ENCODE measurements around the gene PAQR4.
A peak's percentile ranks its signal among the peaks of the same experiment; 100 is the strongest.

The PAQR4 gene

DNA sequence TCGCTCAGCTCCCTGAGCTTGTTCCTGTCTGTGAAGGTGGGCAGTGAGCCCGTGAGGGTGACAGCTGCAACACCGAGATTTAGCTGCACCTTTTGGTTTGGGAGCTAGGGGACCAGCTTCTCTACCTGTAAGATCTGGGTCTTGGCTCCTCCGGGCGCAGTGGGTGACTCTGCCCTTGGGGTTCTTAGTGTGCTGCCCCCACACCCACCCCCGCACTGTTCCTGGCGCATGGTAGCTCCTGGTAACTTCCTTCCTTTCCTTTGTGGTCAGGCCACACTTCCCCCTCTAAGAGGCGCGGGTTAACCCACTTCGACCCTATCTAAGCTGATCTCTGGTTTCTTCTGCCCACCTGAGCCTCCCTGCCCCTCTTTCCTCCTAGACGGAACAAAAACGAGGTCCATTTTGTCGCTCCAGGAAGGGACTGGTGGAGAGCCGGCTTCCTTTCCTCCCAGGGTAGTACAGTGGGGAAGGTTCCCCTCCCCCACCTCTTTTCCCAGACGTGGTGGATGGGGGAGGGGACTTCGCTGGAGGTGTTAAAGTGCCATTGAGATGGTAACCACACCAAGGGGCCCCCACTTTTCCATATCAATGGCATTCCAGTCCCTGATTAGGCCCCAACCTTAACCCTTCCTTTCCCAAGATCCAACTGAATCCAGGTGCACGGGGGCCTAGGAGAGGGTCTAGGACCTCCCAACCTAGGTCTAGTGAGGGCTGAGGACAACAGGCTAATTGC lies 39.0 kb downstream of the PAQR4 start:
- no peak for DNase-seq

DNA sequence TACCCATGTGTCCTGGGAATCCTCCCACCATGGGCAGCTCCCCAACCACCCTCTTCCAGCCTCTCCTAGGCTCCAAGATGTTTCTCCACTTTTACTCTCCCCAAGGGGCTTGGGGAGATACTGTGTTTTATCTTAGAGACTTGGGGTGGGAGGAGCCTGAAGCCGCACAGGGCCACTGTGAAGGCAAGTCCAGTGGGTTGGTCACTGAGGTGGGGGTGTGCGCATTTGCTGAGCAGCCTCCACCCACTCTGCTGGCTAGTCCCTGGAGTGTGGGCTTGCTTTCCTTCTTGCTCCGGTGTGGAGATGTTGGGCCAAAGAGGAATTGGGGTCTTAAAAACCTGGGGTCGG lies 39.5 kb downstream of the PAQR4 start:
- DNase-seq = no peak

DNA sequence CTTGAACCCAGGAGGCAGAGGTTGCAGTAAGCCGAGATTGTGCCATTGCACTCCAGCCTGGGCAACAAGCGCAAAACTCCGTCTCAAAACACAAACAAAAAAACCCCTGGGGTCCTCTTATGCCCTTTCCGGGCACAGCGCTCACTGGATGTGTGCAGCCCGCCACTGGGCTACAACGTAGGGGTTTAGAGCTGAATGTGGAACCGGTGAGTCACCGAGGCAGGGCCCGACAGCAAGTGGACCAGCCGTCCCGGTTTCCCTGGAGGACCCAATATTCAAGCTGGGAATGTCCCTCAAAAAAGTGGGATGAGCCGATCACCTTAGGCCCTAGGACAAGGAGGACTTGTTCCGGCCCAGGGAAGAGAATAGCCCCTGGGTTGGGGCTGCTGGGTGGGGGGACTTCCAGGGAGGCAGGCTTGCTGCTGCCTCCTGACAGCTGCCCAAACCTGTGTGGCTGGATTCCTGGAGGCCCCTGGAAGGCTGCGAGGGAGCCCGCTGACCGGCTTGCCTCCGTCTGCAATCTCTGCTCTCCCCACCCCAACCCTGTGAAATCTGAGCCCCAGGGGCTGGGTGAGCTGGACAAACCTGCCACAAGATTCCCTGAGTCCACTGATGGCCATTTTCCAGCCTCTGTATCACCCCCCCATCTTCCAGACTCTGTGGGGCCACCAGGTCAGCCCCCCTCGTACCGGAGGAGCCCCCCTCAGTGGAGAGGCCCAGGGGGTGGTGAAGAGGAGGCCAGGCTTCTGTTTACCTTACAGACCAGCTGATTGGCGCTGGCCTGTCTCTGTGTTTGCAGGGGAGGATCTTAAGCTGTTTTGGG lies 40.6 kb downstream of the PAQR4 start:
- DNase-seq = no peak

DNA sequence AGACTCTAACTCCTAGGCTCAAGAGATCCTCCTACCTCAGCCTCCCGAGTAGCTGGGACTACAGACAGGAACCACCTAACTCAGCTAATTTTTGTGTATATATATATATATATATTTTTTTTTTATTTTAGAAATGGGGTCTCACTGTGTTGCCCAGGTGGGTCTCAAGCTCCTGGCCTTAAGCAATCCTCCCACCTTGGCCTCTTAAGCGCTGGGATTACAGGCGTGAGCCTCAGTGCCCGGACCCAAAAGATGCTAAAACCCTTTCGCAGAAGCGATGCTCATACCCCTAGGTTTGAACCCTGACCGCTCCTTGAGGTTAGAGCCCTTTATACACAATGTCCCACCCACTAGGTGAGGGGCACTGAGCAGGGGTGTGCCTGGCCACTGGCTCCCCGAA lies 41.4 kb downstream of the PAQR4 start:
- DNase-seq = no peak

DNA sequence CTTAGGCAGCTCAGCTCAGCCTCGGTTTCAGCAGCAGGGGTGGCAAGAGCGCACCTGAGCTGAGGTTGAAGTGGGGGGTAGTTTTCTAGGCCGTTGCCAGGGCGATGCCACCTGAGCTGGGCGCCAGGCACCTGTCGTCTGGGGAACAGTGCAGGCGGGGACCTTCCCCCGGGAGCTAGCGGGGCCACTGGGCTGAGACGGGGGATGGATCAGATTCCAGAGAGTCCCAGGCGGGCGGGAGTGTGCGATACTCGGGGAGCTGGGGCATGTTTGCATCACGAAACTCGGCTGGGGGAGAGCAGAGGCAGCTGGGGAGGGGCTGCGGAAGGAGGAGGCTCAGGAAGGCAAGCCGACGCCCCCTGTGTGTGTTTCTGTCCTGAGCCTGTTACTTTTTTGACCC lies 43.1 kb downstream of the PAQR4 start:
- no peak for DNase-seq

DNA sequence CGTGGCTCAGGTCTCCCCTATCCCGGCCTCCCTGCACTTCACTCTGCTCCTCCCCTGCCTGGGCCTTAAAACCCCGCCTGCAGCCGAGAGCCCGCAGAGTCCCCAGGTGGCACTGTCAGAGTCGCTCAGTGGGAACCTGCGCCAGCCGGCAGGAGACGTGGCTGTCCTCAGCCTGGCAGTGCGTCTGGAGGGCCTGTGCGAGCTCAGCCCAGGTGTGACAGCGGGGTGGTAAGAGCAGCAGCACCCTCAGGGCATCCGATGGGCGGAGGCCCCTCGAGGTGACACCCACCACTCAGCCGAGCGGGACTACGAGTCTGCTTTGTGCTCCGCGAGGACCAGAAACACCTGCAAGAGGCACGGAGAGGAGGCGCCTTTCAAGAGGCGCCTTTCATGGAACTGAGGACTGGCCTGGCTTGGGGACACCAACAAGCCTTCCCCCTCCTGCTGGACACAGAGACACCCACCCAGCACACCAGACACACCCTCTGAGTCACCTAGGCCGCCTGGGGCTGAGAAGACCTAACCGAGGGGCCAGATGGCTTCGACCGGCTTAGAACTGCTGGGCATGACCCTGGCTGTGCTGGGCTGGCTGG lies 43.8 kb downstream of the PAQR4 start, which contains the start of gene CLDN9:
TSS of gene CLDN9 (plus strand) at position 96 of the 593 bp plus-strand sequence. CDS start at position 536, 440 bp downstream.
- no peak for DNase-seq

DNA sequence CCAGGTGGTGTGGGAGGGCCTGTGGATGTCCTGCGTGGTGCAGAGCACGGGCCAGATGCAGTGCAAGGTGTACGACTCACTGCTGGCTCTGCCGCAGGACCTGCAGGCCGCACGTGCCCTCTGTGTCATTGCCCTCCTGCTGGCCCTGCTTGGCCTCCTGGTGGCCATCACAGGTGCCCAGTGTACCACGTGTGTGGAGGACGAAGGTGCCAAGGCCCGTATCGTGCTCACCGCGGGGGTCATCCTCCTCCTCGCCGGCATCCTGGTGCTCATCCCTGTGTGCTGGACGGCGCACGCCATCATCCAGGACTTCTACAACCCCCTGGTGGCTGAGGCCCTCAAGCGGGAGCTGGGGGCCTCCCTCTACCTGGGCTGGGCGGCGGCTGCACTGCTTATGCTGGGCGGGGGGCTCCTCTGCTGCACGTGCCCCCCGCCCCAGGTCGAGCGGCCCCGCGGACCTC lies 44.4 kb downstream of the PAQR4 start:
- DNase-seq = no peak

DNA sequence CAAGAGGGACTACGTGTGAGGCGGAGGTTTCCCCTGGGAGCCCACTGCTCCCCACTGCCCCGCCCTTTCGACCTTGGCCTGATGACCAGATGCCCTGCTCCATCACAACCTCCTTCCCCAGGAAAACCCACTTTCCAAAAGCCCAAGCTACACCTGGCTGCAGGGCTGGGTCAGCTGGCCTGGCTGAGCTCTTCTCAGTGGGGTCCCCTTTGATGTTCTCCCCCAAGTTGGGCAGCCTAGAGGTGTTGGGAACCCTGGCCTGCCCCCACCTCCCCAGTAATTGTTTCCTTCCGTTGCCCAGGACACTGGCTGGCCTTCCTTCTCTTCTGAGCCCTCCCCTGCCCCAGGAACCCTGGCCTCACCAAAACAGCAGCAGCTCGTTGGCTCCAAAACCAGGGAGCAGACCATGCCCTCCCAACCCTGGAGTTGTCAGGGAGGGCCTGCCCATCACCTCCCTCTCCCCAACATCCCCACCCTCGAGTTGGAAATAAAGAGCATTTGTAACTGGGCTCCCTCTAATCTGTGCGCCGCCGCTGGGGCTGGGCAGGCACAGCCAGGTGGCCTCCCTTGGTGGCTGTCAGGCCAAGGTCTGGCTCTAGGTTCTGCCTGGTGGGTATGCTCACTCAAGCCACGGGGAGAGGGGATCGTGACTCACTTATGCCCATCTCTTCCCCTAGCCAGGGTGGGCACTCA lies 45.0 kb downstream of the PAQR4 start:
- DNase-seq = no peak

DNA sequence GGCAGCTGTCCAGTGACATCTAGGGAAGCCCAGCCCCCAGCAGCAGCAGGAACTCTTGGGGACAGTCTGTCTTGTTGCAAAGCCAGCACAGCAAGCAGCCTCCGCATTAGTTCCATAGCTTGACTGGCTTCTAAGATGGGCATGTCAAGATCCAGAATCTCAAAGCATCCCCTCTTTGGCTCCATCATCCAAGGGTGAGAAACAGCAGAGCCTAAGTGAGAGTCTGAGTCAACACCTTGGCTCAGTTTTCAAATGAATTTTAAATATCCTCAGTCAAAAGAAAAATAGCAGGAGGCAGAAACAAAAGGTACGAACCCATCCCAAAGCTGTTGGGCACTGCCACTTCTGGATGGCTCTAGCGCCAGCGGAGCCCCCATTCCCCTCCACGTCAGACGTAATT lies 45.8 kb downstream of the PAQR4 start:
- DNase-seq = no peak

DNA sequence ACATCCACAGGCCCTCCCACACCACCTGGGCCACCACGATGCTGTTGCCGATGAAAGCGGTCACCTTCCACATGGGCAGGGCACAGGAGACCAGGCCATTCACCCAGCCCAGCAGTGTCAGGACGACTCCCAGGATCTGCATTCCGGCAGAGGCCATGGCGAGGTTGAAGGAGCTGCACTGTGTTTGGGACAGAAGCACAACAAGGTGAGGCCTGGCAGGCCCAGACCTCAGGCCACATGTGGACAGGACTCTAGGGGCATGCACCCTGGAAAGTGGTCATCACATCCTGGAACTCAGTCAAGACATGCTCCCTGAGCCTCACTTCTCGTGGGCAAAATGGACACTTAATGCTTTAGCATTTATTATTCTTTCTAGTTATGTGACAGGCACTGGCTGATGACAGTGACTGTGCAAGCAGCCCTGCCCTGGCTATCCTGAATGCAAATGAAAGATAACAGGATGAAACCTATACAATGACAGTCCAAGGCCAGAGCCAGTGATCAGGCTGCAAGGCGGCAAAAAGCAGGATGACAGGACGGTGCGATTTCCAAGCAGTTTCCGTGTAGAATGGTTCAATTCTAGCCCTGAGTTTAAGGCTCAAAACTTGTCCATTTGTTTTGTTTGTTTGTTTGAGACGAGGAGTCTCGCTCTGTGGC lies 46.8 kb downstream of the PAQR4 start:
- DNase-seq = no peak

DNA sequence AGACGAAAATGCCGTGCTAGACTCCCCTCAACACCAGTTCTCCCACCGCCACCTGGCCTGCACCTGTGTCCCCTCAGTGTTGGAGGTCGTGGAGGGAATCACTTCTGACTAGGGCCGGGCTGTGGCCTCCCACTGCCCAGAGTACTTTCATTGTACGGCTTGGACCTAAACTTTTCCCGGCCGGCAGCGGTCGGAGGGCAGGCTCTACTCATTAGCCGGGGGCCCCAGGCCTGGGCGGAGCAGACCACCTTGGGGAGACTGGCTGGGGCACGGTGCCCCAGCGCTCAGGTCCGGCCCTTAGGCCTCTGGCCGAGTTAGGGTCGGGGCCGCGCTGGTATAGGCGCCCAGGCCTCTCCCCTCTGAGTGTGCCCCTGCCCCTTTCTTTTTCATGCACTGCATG lies 48.2 kb downstream of the PAQR4 start:
- no peak for DNase-seq

DNA sequence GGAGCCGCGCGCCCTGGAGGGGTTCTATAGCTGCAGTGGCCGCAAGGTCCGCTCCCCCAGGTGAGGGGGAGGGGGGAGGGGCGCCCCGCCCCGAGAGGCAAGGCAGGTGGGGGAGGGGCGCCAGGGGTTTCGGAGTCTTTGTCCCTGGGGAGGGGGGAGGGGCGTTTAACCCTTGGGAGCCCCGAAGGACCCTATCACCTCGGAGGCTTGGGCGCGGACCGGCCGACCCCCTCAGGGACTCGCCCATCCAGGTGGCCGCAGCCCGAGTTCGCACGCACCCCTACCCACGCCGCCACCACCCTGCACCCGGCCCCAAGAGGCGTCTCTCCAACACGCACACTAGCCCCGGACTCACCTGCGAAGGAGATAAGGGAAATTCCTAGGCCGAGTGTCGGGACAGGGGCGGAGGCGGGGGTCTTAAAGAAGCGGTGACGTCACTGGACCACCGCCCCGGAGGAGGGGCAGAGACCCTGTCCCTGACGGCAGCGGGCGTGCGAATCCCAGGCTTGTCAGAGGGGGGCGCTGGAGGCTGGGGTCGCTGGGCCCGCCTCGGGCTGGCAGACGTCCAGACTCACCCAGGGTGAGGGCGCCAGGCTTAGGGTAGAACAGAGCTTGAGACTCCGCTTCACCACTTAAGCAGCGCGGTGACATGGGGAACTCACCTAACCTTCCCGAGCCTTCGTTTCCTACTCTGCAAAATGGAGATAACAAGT lies 48.8 kb downstream of the PAQR4 start, which contains the start of gene CLDN6:
TSS of gene CLDN6 (minus strand) at position 390 of the 713 bp plus-strand sequence. CDS start 2,162 bp downstream, outside the sequence.
- DNase-seq = peak; percentile 52

DNA sequence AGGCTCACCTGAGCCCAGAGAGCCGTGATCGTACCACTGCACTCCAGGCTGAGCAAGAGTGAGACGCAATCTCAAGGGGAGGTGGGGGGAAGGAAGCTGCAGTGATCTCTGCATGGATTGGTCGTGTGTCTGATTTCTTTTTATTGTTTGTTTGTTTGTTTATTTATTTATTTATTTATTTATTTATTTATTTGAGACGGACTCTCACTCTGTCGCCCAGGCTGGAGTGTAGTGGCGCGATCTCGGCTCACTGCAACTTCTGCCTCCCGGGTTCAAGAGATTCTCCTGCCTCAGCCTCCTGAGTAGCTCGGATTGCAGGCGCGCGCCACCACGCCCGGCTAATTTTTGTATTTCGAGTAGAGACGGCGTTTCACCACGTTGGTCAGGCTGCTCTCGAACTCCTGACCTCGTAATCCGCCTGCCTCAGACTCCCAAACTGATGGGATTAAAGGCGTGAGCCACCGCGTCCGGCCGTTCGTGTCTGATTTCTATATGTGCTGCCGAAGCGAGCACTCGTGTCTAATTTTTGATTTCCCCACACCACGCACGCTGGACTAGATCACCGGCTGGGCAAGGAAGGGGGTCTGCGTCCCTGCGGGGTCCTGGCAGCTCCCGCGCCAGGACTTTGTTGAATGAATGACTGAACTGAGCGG lies 50.6 kb downstream of the PAQR4 start:
- no peak for DNase-seq

DNA sequence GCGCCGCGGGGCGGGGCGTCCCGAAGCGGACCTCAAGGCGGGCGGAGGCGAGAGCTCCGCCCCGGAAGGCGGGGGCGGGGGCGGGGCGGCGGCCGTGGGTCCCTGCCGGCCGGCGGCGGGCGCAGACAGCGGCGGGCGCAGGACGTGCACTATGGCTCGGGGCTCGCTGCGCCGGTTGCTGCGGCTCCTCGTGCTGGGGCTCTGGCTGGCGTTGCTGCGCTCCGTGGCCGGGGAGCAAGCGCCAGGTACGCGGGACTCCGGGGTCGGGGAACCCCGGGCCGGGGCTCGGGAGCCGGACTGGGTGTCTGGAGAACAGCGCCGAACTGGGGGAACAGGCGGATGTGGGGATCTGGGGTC lies 51.1 kb downstream of the PAQR4 start, which contains the start of gene TNFRSF12A:
TSS of gene TNFRSF12A (plus strand) at position 122 of the 357 bp plus-strand sequence. CDS start at position 152, 30 bp downstream.
- peak; percentile 81 for DNase-seq

DNA sequence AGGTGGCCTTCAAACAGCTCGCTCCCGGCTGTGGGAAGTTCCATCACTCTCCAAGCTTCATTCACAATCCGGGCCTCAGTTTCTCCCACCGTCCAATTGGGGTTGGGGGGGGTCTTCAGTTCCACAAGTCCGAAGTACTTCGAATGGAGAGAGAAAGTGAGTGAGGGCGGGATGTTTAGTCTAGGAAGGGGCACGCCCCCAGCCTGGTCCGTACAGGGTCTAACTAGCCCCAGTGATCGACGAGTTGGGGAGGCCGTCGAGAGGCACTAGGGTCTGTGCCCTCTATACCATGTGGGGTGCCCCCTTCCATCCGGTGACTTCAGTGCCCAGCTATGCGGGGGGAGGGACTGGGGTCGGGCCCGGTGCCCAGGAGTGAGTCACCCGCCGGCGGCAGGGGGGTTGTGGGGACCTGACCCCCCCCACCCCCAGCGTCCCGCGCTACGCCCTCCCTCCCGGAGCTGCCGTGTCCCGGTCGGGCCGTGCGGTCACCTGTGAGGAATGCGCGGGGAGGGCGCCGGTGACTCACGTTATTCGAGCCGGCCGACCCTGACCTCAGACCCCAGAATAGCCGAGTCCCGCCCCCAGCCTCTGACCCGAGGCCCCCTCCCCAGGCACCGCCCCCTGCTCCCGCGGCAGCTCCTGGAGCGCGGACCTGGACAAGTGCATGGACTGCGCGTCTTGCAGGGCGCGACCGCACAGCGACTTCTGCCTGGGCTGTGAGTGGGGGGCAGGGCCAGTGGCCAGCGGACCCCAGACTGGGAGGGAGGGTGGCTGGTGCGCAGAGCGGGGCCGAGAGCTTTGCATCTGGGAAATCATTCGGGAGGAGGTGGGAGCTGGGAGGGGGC lies 51.7 kb downstream of the PAQR4 start:
- peak; percentile 64 for DNase-seq

DNA sequence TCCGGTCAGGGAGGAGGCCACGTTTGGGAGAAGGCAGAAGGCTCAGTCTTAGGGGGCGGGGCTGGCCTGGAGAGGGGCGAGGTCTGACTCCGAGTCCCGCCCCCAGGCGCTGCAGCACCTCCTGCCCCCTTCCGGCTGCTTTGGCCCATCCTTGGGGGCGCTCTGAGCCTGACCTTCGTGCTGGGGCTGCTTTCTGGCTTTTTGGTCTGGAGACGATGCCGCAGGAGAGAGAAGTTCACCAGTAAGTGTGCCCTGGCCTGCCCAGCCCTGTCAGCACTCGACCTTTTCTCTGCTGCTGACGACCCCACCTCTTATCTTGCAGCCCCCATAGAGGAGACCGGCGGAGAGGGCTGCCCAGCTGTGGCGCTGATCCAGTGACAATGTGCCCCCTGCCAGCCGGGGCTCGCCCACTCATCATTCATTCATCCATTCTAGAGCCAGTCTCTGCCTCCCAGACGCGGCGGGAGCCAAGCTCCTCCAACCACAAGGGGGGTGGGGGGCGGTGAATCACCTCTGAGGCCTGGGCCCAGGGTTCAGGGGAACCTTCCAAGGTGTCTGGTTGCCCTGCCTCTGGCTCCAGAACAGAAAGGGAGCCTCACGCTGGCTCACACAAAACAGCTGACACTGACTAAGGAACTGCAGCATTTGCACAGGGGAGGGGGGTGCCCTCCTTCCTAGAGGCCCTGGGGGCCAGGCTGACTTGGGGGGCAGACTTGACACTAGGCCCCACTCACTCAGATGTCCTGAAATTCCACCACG lies 52.5 kb downstream of the PAQR4 start:
- peak; percentile 94 for DNase-seq

DNA sequence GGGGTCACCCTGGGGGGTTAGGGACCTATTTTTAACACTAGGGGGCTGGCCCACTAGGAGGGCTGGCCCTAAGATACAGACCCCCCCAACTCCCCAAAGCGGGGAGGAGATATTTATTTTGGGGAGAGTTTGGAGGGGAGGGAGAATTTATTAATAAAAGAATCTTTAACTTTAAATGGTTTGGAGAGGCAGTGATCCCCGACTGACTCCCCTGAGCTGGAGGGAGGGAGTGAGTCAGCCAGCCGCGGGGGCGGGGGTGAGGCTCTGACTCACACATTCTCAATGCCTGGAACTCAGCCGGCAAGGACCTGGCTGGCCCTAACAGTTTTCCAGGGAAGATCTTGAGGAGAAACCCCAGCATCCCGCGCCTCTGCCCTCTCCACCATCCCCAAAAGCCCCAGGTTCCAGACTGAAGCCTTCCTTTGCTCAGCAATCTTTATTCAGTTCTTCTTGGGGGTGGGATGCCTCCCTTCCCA lies 53.1 kb downstream of the PAQR4 start:
- DNase-seq = peak; percentile 95

DNA sequence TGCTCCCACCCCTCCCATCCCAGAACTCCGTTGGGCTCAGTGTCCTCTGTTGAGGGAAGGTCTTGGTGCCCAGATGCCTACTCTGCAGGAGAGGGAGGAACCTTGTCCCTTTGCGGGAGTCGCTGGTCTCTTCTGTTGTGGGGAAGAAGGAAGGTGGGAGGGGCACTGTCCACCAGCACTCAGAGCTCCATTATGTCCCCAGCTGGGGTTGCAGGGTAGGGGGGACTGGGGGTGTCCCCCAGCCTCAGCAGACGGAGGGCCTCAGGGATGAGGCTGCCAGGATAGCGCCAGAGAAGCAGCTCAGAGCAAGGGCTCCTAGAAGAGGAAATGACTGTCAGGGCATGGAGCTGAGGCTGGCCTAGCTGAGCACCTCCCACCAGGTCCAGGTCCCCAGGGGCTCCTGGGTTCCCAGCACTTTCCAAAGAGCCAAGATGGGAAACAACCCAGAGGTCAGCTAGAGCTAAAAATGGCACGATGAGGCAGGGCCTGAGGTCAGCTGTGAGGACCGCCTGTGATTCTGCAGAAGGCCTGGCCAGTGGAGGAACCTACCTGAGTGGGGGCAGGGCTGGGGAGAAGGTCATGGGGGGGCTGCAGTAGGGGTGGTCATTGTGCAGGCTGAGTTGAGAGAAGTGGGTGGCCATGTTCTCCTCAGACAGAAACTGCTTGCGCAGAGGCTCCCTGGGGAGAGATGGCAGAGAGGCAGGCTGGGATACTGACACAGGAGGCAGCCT lies 53.7 kb downstream of the PAQR4 start:
- DNase-seq = peak; percentile 23

Data from stimulated activated CD4-positive, alpha-beta T cell treated with anti-CD3 and anti-CD28 coated beads, Interleukin-15, amount 100 ng/mL, for 24 hours (primary cell).